Left colon (tissue), 2 donors: ENCODE data around the gene PHLPP1. TPM values are rescaled to one million over a fixed set of nuclear protein-coding genes. Genes with fewer than 3 reads are reported as not detected.
"Not testable (repeated sequence)": the region's sequence is repeated elsewhere in the genome, so short reads cannot be mapped to it uniquely, and the experiment has no call there.

Experiments used
- ATAC-seq: fragments of 200-7000 bp; cut with Tn5 transposase; one replicate; pipeline ENCODE4 v1.9.1; 2020; ENCODE audit warnings: mild to moderate bottlenecking, moderate library complexity
- DNase-seq, 2 donors: peaks; one replicate each; pipeline ENCODE4 v3.0.0-alpha.2; 2020
- intact Hi-C, 2 donors: fragments of 100-400 bp; cut with DNase I in 1 of 2; cut with micrococcal nuclease in 1 of 2; formaldehyde crosslinking; loops; one replicate each; pipeline versions ENCODE4 v1.11.2 to v1.14.0; 2022; cut with DNase I, micrococcal nuclease
- total RNA-seq, 2 donors: library from RNA; stranded (reverse); fragmentation: NEBNext Ultra II Directional; extraction: Animal tissue kit (Norgen Biotek cat#: 25700); gene quantifications; one replicate each; pipeline ENCODE4 v1.2.1, GENCODE V29; 2021
- donor health status: DM: no; HTN: no; CAD: no.
- donor health status: DM: yes; HTN: yes; CAD: no.

PHLPP1 gene
- total RNA-seq, 2 donors from 2014 or later, result 21.4 to 22.9 TPM

DNA sequence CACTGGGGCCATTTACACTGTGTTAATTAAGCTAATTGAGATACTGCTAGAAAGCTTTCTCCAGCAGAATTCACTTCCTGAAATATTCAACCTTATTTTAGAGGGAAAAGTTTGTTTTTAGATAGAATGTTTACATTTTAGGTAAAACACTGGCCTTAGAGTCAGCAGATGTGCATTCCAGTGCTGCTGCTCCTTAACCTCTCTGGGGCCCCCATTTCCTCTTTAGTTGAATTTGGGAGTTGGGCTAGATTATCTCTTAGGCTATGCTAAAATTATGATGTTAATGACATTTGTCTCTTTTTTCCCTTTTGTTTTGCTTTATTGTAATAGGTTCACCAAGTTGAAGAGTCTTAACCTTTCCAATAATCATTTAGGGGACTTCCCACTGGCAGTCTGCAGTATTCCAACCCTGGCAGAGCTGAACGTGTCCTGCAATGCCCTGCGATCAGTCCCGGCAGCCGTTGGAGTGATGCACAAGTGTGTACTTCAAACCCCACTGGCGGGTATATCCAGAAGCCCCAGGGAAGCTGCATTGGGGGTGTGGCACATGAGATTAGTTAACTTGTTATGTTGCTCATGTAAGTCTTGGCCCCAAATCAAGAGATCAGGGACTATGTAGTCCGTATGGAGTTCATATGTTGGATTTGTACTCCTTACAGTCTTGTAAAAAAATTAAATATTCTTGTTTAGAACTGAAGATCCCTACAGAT lies 179.5 kb downstream of the PHLPP1 start:
- intact Hi-C loops, result no loop called here
- ATAC-seq (no peak), DNase-seq (no peak)

DNA sequence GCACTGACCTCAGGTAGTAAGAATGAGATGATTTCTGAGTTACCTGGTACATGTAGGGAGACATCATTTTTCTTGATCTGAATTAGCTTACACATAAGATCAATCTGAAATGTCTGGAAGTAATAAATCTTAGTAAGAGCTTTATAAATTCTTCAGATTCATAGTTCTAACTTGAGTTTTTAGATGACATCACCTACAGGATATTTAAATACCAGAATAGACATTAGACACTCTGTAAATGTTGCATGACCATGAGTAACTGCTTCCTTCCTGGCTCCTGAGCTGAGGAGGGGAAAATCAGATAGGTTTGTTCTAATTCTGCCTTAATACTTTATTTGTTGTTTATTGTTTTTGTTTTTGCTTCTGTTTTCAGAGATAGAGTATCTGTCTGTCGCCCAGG lies 181.8 kb downstream of the PHLPP1 start:
- intact Hi-C loops, result no loop called here
- no peak for ATAC-seq
- DNase-seq, result no peak

DNA sequence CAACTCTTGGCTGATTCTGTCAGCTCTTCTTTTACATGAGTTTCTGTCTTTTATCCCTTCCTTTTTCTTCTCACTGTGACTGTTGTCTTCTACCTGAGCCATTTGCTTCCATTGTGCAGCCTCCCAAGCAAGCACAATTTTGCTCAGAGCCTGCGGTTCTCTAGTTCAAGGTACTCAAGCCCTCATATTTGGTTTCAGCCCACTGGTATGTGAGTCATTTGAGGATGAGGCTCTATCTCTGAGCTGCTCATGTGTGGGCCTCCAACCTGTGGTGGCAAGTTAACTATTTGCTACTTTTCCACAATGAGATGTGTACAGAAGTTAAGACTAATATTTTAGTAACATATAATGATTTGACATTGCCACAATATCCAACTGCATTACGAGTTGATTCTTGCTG lies 183.0 kb downstream of the PHLPP1 start:
- intact Hi-C loops, result no loop called here
- ATAC-seq (no peak), DNase-seq (no peak)

DNA sequence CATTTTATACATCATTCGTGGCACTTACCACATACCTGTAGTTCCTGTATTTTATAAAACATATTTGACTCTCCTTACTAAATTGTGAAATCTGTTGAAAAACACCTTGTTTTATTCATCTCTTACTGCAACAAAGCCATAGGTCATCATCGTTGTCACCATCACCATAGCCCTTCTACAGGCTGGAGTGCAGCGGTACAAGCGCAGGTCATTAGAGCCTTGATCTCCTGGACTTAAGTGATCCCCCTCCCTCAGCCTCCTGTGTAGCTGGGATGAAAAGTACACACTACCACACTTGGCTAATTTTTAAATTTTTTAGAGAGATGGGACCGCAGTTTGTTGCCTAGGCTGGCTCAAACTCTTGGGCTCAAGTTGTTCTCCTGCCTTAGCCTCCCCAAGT lies 184.2 kb downstream of the PHLPP1 start:
- no peak for ATAC-seq
- no peak for DNase-seq
- intact Hi-C loops, result no loop called here

DNA sequence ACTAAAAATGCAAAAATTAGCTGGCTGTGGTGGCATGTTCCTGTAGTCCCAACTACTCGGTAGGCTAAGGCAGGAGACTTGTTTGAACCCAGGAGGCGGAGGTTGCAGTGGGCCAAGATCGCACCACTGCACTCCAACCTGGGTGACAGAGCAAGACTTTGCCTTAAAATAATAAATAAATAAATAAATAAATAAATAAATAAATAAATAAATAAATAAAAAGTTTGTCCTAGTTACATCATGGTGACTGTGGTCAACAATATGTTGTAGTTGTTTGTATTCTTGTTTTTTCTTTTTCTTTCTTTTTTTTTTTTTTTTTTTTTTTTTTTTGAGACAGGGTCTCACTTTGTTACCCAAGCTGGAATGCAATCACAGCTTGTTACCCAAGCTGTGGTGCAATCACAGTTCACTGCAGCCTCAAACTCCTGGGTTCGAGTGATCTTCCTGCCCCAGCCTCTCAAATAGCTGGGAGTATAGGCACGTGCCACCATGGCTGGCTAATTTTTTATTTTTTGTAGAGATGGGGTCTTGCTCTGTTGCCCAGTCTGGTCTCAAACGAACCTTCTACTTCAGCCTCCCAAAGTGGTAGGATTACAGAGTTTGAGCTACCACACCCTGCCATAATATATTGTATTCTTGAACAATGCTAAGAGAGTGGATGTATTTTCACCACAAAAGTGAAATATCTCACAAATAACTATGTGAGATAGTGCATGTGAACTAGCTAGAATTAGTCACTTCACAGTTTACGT lies 185.0 kb downstream of the PHLPP1 start:
- intact Hi-C loops, result no loop called here
- no peak for ATAC-seq
- no peak for DNase-seq

DNA sequence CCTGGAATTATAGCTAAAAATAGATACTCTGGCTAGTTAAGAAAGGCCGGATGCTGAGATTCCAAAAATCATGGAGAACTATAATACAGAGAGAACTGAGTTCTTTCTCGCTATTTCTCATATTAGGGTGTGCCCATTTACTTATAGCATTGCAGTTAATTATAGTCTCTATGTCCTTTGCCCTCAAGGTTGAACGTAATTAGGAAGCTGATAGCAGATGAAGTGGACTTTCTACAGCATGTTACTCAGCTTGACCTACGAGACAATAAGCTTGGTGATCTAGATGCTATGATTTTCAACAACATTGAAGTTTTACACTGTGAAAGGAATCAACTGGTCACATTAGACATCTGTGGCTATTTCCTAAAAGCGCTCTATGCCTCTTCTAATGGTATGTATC lies 187.4 kb downstream of the PHLPP1 start:
- no peak for DNase-seq
- intact Hi-C loops, result no loop called here
- ATAC-seq, result no peak

DNA sequence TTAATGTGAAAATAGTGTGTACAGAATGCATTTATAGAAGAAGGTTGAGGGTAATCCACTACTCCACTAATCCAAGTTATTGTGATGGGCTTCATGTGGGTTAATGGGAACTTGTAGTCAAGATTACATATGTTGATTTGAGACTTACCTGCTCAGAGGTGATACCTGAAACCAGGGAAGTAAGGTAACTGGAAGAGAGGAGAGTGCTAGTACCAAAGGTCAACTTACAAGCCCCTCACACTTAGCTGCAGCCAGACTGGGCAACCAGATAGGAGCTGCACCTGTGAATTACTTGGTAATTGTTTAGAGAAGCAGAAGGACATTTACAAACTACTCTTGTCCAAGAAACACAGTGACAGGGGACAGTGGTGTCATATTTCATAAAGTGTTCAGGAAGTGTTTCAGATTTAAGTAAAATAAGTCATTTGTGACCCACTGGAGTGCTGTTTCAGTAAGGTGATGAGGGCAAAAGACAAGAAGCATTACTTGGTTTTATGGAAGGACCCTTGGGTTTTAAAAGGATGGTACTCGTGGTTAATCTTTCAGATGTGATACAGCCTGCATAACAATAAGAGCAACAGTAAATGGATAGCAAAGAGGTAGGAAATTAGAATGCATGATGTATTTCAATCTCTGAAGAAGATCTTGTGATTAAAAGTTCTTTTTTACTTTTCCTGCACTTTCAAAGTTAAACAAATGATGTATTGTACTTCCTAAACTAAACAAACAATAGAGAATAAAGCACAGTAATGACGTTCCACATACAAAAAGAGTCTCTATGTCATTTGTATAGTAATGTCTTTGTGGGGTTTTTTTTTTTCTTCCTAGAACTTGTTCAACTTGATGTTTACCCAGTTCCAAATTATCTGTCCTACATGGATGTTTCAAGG lies 189.3 kb downstream of the PHLPP1 start:
- intact Hi-C loops, result no loop called here
- ATAC-seq, result no peak
- no peak for DNase-seq

DNA sequence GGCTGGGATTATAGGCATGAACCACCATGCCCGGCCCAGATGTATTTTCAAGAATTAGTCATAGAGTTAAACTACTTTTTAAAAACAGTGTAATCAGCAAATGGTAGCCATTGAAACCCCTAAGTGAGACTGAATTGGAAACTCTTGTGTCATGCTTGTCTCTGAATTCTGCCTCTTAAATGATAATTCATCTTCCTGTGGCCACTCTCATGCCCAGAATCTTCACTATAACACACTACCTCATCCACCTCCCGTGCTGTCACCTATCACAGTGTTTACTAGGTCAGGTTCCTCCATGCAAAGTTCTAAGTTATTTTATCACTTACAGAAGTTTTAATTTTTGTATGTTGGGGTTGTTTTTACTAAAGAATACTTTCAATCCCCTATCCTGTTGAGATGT lies 197.5 kb downstream of the PHLPP1 start:
- no peak for DNase-seq
- no peak for ATAC-seq
- intact Hi-C loops, result no loop called here

DNA sequence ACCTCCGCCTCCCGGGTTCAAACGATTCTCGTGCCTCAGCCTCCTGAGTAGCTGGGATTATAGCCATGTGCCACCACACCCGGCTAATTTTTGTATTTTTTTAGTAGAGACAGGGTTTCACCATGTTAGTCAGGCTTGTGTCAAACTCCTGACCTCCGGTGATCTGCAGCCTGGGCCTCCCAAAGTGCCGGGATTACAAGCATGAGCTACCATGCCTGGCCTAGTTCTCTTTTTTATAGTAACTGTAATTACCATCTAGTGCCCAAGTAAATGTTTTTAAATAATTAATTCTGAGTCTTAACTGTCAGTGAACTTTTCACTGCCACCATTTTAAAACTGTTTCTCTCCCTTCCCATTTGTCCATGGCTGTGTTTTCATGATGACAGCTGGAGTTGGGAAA lies 198.5 kb downstream of the PHLPP1 start:
- DNase-seq, ATAC-seq, intact Hi-C loops: not testable (repeated sequence)

DNA sequence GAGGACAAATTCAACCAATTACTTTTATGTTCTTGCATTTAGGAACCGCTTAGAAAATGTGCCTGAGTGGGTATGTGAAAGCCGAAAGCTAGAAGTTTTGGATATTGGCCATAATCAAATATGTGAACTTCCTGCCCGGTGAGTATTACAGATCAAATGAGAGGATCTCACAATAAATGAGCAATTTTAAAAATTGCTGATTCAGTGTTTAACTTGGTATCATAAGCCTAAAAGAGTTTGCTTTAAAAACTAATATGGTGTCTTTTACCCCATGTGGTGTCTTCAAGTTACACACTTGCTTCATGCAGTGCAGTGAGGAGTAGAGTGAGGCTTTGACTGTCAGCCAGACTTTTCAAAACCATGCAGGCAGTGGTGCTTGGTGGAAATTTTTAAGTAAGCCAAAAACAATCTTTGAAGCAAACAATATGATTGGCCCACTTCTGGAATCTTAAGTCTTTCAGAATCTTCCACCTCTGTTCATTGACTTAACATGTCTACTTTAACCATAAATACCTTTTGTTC lies 199.6 kb downstream of the PHLPP1 start:
- no peak for ATAC-seq
- DNase-seq, result no peak
- intact Hi-C loops, result no loop called here

DNA sequence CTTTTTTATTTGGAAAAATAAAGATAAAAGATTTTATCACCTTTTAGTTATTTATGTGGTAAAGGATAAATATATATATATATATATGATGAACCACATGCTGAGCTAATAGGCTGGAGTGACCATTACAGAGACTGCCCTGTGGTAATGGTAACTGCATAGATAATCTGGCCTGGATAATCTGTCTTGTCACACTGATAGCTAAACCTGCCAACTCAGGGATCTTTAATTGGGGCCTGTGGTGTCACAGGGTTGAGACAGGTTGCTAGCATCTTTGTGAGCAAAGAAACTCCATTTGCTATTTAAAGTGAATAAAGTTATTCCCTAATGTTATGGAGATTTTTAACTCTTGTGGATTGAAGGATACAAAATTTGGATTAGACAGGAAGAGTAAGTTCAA lies 203.0 kb downstream of the PHLPP1 start:
- DNase-seq (no peak), ATAC-seq (no peak)
- intact Hi-C loops, result no loop called here

DNA sequence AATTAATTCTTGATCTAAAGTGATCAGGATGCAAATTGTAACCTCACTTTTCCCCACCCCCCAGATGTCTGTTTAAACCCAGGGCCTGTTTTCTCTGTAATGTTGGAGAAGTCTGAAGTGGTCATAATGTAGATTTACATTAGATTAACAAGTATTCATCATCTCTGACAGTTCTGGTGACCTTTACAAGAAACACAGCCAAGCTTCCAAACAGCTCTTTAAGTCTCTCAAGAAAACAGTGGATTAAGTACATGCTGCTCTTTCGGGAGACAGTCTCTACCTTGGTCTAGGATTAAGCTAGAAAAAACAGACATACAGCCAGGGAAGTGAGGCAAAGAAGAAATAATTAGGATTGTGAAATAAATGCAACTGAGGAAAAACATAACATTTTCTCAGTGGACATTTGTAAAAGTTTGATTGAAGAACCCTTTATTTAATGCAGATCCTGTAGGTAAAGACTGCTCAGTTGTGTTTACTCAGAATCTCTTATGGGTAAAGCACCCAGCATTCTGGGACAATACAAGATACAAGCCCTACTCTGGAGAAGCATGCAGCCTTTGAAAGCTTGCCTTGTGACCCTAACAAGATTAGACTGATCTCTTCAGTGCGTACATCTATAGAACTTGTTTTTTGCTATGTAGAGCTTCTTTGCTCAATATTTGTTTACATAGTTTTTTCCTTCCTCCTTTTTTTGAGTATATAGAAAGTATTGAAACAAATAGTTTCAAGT lies 203.9 kb downstream of the PHLPP1 start:
- ATAC-seq (no peak), DNase-seq (no peak)
- intact Hi-C loops, result no loop called here

DNA sequence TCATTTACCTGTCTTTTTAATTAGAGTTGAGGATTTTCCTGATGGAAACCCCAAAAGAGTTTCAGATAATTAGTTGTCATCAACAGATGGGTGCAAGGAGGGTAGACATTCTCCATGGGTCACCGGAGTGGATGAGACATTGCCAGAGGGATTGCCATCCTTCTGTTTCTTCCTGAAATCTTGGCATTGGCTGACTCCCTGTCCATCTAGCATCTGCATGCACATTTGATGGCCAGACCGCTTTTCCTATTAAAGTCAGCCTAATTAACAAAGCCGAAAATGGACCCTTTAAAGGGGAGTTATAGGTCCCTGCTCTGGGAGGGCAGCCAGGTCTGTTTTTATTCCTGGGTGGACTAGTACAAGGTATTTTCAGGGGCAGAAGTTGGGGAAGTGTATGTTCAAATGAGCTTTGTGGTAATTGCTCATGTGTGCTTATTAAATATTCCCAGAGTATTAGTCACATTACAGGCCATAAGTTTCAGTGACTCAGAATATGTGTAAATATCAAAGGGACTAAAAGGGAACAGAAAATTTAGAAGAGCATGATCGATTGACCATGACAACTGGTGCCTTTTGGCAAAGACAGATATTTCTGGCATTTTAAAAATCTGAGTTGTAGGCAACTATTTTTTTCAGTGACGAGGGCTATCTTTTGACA lies 209.8 kb downstream of the PHLPP1 start:
- ATAC-seq (no peak), DNase-seq (no peak)
- intact Hi-C loops, result no loop called here

DNA sequence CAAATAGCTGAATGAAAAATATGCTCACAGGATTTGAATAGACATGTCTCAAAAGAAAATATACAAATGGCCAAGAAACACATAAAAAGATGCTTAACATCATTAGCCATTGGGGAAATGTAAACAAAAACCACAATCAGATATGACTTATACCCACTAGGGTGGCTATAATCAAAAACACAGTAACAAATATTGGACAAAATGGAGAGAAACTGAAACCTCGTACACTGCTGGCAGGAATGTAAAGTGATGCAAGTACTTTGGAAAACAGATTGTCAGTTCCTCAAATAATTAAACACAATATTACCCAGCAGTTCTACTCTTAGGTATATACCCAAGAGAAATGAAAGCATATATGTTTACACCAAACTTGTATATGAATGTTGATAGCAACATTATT lies 213.0 kb downstream of the PHLPP1 start:
- intact Hi-C loops, result no loop called here
- DNase-seq (no peak), ATAC-seq (no peak)

DNA sequence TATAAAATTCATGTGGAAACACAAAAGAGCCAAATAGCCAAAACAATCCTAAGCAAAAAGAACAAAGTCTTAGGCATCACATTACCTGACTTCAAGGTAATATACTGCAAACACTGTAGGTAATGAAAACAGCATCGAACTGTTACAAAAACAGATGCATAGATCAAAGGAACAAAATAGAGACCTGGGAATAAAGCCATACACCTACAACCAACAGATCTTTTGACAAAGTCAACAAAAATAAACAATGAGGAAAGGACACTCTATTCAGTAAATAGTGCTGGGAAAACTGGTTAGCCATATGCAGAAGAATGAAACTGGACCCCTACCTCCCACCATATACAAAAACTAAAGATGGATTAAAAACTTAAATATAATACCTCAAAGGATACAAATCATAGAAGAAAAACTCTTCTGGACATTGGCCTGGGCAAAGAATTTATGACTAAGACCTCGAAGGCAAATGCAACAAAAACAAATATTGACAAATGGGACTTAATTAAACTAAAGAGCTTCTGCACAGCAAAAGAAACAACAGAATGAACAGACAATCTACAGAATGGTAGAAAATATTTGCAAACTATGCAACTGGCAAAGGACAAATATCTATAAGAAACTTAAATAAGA lies 218.0 kb downstream of the PHLPP1 start:
- intact Hi-C loops, result no loop called here
- DNase-seq (no peak), ATAC-seq (no peak)

DNA sequence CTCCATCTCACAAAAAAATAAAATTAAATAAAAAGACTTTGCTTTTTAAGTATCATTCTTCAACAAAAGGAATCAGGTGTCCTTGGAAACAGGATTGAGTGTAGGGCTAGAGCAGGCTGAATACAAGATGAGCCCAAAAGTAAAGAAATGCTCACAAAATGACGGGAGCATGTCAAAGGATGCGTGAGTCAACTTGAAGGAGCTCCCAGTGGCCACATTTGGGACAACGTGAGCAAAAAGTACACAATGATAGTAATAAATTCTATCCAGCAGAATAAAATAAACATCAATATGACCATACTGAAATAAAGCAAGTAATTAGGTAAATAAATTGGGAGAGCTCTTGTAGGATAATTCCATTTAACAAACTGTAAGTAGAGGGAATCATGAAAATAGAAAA lies 220.7 kb downstream of the PHLPP1 start:
- intact Hi-C loops, result no loop called here
- ATAC-seq, result no peak
- DNase-seq, result no peak

DNA sequence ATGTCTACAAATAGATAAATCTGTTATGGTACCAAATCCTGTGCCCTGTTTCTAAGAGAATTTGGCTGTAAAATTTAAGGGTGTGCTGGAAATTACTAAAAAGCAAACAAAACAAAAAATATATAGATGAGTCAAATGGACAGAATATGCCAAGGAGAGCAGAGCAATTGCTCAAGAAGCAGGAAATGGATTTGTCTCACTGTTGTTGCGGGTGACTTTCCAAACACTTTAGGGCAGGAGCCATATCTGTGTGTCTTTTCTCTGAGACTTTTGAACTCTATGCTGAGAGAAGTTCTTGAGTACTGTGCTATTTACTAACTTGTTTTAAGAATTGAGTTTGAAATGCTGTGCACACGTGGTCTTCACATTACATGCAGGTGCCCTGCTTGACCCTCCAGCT lies 221.7 kb downstream of the PHLPP1 start:
- no peak for DNase-seq
- peak; percentile 34 for ATAC-seq
- intact Hi-C loops, result no loop called here

DNA sequence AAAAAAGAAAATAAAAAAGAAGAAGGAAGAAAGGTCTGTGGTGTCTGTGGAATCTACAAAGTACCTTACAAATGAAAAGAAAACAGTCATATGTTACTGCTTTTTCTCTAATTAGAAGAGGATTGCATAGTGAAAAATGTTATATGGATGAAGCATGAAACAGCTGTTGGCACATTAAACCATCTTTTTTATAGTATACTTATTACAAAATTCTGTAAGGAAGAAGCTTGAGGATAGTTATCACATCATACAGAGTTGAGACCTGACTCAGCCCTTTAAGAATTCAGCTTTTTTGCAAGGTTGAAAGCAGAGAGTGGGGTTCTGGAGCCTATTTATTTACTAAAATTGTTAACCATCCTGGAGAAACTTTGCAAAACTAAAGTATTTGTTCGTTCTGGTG lies 222.7 kb downstream of the PHLPP1 start:
- DNase-seq, result no peak
- ATAC-seq, result no peak
- intact Hi-C loops, result no loop called here
